GM23338 (cell line): Measurements from ENCODE around the gene TAT.

Experiments
- CREB1 ChIP-seq: fragments of 250-450 bp; sonication (Bioruptor Pico); IDR thresholded peaks from 2 replicates; pipeline ENCODE4 v1.5.0; 2020; ENCODE audit warnings: low read depth, mild to moderate bottlenecking, moderate library complexity
- EZH2 ChIP-seq: fragments of 200-600 bp; sonication (generic); IDR thresholded peaks from one replicate; pipeline ENCODE4 v1.8.0; 2017; ENCODE audit warnings: antibody characterized with exemption, mild to moderate bottlenecking, low read depth; ENCODE audit not compliant: unreplicated experiment
- EZH2phosphoT487 ChIP-seq: fragments of 200-600 bp; sonication (generic); IDR thresholded peaks from one replicate; pipeline ENCODE4 v1.8.1; 2018; ENCODE audit warnings: antibody characterized with exemption; ENCODE audit not compliant: unreplicated experiment
- JUNB ChIP-seq: IDR thresholded peaks from one replicate; pipeline ENCODE4 v1.6.1; 2016; ENCODE audit warnings: antibody characterized with exemption; ENCODE audit not compliant: unreplicated experiment
- NANOG ChIP-seq: IDR thresholded peaks from 2 replicates; pipeline ENCODE4 v1.6.1; 2016; ENCODE audit warnings: antibody characterized with exemption, borderline replicate concordance
- POLR2AphosphoS5 ChIP-seq: IDR thresholded peaks from 2 replicates; pipeline ENCODE4 v1.6.1; 2016; ENCODE audit warnings: antibody characterized with exemption, low read depth
- STAT1 ChIP-seq: IDR thresholded peaks from one replicate; pipeline ENCODE4 v1.6.1; 2016; ENCODE audit warnings: antibody characterized with exemption; ENCODE audit not compliant: unreplicated experiment
- TF ChIP-seq, protein P1 (sequence below), 2 experiments: fragments of 200-600 bp in 1 of 2; sonication (generic) in 1 of 2; conservative IDR thresholded peaks; 2 replicates each; pipeline versions ENCODE4 v1.5.1 to v1.6.1; 2016 to 2017; ENCODE audit warnings: antibody characterized with exemption in 2 of 2, low read depth in 2 of 2, mild to moderate bottlenecking in 2 of 2, moderate library complexity in 1 of 2
- TF ChIP-seq, protein P2 (sequence below): IDR thresholded peaks from one replicate; pipeline ENCODE4 v1.6.1; 2018; ENCODE audit warnings: antibody characterized with exemption; ENCODE audit not compliant: unreplicated experiment

DNA sequence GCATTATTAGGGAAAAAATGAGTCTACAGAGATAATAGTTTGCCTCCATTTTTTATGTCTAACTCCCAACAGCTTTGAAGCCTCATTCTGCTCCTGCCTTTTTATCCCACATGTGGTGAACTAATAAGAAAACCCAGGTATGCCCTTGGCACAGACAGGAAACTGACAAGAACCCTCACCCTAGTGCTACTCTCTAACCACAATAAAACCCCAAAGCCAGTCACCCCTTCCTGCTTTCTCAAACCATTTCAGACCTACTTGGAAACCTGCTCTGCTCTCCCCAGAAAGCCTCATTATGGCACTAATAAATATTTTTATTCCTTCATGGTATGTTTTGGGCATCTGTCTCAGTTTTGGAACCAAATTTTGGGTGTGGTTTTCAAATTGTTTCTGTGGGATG lies 45.2 kb upstream of the TAT start:
- TF ChIP-seq, protein P1, sequence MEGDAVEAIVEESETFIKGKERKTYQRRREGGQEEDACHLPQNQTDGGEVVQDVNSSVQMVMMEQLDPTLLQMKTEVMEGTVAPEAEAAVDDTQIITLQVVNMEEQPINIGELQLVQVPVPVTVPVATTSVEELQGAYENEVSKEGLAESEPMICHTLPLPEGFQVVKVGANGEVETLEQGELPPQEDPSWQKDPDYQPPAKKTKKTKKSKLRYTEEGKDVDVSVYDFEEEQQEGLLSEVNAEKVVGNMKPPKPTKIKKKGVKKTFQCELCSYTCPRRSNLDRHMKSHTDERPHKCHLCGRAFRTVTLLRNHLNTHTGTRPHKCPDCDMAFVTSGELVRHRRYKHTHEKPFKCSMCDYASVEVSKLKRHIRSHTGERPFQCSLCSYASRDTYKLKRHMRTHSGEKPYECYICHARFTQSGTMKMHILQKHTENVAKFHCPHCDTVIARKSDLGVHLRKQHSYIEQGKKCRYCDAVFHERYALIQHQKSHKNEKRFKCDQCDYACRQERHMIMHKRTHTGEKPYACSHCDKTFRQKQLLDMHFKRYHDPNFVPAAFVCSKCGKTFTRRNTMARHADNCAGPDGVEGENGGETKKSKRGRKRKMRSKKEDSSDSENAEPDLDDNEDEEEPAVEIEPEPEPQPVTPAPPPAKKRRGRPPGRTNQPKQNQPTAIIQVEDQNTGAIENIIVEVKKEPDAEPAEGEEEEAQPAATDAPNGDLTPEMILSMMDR (conservative IDR thresholded peaks at IDR 0.05; ENCODE audit: low read depth in 2 of 2), result no peak
- TF ChIP-seq, protein P2, sequence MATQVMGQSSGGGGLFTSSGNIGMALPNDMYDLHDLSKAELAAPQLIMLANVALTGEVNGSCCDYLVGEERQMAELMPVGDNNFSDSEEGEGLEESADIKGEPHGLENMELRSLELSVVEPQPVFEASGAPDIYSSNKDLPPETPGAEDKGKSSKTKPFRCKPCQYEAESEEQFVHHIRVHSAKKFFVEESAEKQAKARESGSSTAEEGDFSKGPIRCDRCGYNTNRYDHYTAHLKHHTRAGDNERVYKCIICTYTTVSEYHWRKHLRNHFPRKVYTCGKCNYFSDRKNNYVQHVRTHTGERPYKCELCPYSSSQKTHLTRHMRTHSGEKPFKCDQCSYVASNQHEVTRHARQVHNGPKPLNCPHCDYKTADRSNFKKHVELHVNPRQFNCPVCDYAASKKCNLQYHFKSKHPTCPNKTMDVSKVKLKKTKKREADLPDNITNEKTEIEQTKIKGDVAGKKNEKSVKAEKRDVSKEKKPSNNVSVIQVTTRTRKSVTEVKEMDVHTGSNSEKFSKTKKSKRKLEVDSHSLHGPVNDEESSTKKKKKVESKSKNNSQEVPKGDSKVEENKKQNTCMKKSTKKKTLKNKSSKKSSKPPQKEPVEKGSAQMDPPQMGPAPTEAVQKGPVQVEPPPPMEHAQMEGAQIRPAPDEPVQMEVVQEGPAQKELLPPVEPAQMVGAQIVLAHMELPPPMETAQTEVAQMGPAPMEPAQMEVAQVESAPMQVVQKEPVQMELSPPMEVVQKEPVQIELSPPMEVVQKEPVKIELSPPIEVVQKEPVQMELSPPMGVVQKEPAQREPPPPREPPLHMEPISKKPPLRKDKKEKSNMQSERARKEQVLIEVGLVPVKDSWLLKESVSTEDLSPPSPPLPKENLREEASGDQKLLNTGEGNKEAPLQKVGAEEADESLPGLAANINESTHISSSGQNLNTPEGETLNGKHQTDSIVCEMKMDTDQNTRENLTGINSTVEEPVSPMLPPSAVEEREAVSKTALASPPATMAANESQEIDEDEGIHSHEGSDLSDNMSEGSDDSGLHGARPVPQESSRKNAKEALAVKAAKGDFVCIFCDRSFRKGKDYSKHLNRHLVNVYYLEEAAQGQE, result no peak
- TF ChIP-seq CREB1 (CRISPR knock-in tag) (no peak), POLR2AphosphoS5 (no peak), EZH2 (no peak), JUNB (no peak), EZH2phosphoT487 (no peak), STAT1 (no peak), NANOG (no peak)
